H54 (cell line): ENCODE data around the gene RBMY1B.
"Not testable (repeated sequence)": the region's sequence is repeated elsewhere in the genome, so short reads cannot be mapped to it uniquely, and the experiment has no call there.

Experiments
- DNase-seq: peaks from one replicate; pipeline ENCODE4 v3.0.0; 2011; ENCODE audit warnings: low spot score, mixed read lengths; ENCODE audit not compliant: insufficient read length
- FAIRE-seq: peaks from 3 replicates; lab custom pipeline; 2011; peaks lifted over from hg19 to GRCh38; lab: Jason Lieb, UNC
- POLR2A ChIP-seq: IDR thresholded peaks from 2 replicates; pipeline ENCODE4 v1.6.1; 2011; ENCODE audit warnings: low read depth, mild to moderate bottlenecking, low read length

Gene RBMY1B

GRCh38 chrY:21511038-21511437 lies at the start of gene RBMY1B:
Gene RBMY1B (plus strand): TSS chrY:21511338. CDS start chrY:21513351, 2,013 bp downstream.
- not testable (repeated sequence) for FAIRE-seq, DNase-seq

GRCh38 chrY:21462915-21463314 lies 48.2 kb upstream of the RBMY1B start:
- FAIRE-seq, DNase-seq: not testable (repeated sequence)

GRCh38 chrY:21482967-21483366 lies 28.2 kb upstream of the RBMY1B start:
- TF ChIP-seq POLR2A = no peak
- no peak for DNase-seq
- no peak for FAIRE-seq

- not testable (repeated sequence) for DNase-seq, FAIRE-seq
Measured at GRCh38 chrY:21534579-21534978, 23.4 kb downstream of the RBMY1B start, which contains the start of gene RBMY1A1. Gene RBMY1A1 (plus strand): TSS chrY:21534879. CDS start chrY:21536892, 2,013 bp downstream.

- not testable (repeated sequence) for DNase-seq, FAIRE-seq
Measured at GRCh38 chrY:21559316-21559984, 48.3 kb downstream of the RBMY1B start.
